NCI-H2196 treated with DMSO at 0.1 percent for 48 hours (cell line): ENCODE results near the gene VPS35L.
"Not testable (repeated sequence)": the region's sequence is repeated elsewhere in the genome, so short reads cannot be mapped to it uniquely, and the experiment has no call there.

Experiments
- DNase-seq: peaks from one replicate; lab custom pipeline; 2025; ENCODE audit not compliant: unreplicated experiment; lab: John Stamatoyannopoulos, UW

The VPS35L gene

GRCh38 chr16:19528666-19529065 is 26.8 kb upstream of the VPS35L start:
- no peak for DNase-seq

- DNase-seq, result no peak
These were observed 22.9 kb upstream of the VPS35L start for GRCh38 chr16:19532601-19533000.

- DNase-seq, result no peak
These were observed 15.1 kb upstream of the VPS35L start for GRCh38 chr16:19540241-19540970.

- peak; percentile 93 for DNase-seq
These were observed 13.2 kb upstream of the VPS35L start for GRCh38 chr16:19542138-19542821.

- DNase-seq, result not testable (repeated sequence)
These were observed 12.1 kb upstream of the VPS35L start for GRCh38 chr16:19543278-19543996.

- DNase-seq, result no peak
These were observed 7.4 kb upstream of the VPS35L start for GRCh38 chr16:19548144-19548543.

GRCh38 chr16:19549673-19550072 is 5.8 kb upstream of the VPS35L start:
- no peak for DNase-seq

GRCh38 chr16:19555938-19556771 is 652 bp downstream of the VPS35L start:
- DNase-seq, result no peak

GRCh38 chr16:19559242-19559910 is 3.9 kb downstream of the VPS35L start:
- peak; percentile 53 for DNase-seq

GRCh38 chr16:19560078-19560477 is 4.6 kb downstream of the VPS35L start:
- DNase-seq, result no peak

- DNase-seq, result no peak
These were observed 7.9 kb downstream of the VPS35L start for GRCh38 chr16:19563377-19563776.

GRCh38 chr16:19566362-19566761 is 10.9 kb downstream of the VPS35L start:
- no peak for DNase-seq

GRCh38 chr16:19567560-19567959 is 12.1 kb downstream of the VPS35L start:
- DNase-seq, result no peak

GRCh38 chr16:19573997-19574396 is 18.5 kb downstream of the VPS35L start:
- DNase-seq, result no peak

- no peak for DNase-seq
These were observed 19.1 kb downstream of the VPS35L start for GRCh38 chr16:19574615-19575014.

GRCh38 chr16:19578378-19578971 is 23.0 kb downstream of the VPS35L start:
- no peak for DNase-seq

- no peak for DNase-seq
These were observed 26.7 kb downstream of the VPS35L start for GRCh38 chr16:19582050-19582831.

- DNase-seq, result no peak
These were observed 28.3 kb downstream of the VPS35L start for GRCh38 chr16:19583665-19584300.

- no peak for DNase-seq
These were observed 33.2 kb downstream of the VPS35L start for GRCh38 chr16:19588661-19589060.
